Panc1 (cell line): ENCODE measurements around the gene PCDHGA1. TPM values are rescaled to one million over a fixed set of nuclear protein-coding genes. Genes with fewer than 3 reads are reported as not detected.

ENCODE experiments used
- ATAC-seq: fragments of 200-7000 bp; cut with Tn5 transposase; 2 replicates; pipeline ENCODE4 v1.9.1; 2020; ENCODE audit warnings: mild to moderate bottlenecking, moderate library complexity
- BruUV-seq: library from RNA; stranded (reverse); fragments of 400-500 nt; replicated peaks from 2 replicates; lab custom pipeline; 2021; lab: Mats Ljungman, UMichigan
- CTCF ChIA-PET: fragments of 300-600 bp; sonication (Branson Sonifier 250); formaldehyde crosslinking; loops from one replicate; lab custom pipeline; 2022; ENCODE audit warnings: antibody characterized with exemption; lab: Charles Lee
- POLR2A ChIA-PET: fragments of 300-600 bp; sonication (Branson Sonifier 250); formaldehyde crosslinking; loops from one replicate; lab custom pipeline; 2022; ENCODE audit warnings: antibody characterized with exemption; lab: Charles Lee
- DNase-seq: peaks from one replicate; pipeline ENCODE4 v3.0.0-alpha.2; 2010; ENCODE audit warnings: low read depth, low spot score
- H3K27ac ChIP-seq: 2 replicates; pipeline ENCODE4 v1.5.1; 2011; ENCODE audit warnings: mild to moderate bottlenecking, low read length, inconsistent platforms
- H3K27me3 ChIP-seq: fragments of 200-500 bp; sonication (Bioruptor generic); 2 replicates; pipeline ENCODE4 v1.6.0; 2014; ENCODE audit warnings: low read length, inconsistent platforms; ENCODE audit not compliant: control insufficient read depth, insufficient read depth
- H3K36me3 ChIP-seq: fragments of 200-500 bp; sonication (Bioruptor generic); 2 replicates; pipeline ENCODE4 v1.5.1; 2014; ENCODE audit warnings: inconsistent platforms, mild to moderate bottlenecking, low read length, moderate library complexity; ENCODE audit not compliant: control insufficient read depth, insufficient read depth
- H3K4me1 ChIP-seq: 2 replicates; pipeline ENCODE4 v1.5.1; 2011; ENCODE audit warnings: inconsistent platforms, mild to moderate bottlenecking, low read length, moderate library complexity; ENCODE audit not compliant: control insufficient read depth, insufficient read depth
- H3K4me3 ChIP-seq, 2 experiments: 2 replicates each; pipeline ENCODE4 v1.5.1; 2011 to 2012; ENCODE audit warnings: low read depth in 2 of 2, low read length in 2 of 2, mild to moderate bottlenecking in 2 of 2, inconsistent platforms in 1 of 2, moderate library complexity in 1 of 2
- H3K9me3 ChIP-seq: fragments of 200-500 bp; sonication (Bioruptor generic); 2 replicates; pipeline ENCODE4 v1.5.1; 2014; ENCODE audit warnings: low read depth, mild to moderate bottlenecking, inconsistent platforms, low read length, moderate library complexity; ENCODE audit not compliant: control insufficient read depth, insufficient read depth
- POLR2AphosphoS5 ChIP-seq: IDR thresholded peaks from 2 replicates; pipeline ENCODE4 v1.6.1; 2012; ENCODE audit warnings: mild to moderate bottlenecking, low read depth, low read length, moderate library complexity
- SIN3A ChIP-seq: IDR thresholded peaks from 2 replicates; pipeline ENCODE4 v1.6.1; 2012; ENCODE audit warnings: low read depth, mild to moderate bottlenecking, low read length, moderate library complexity, borderline replicate concordance; ENCODE audit not compliant: insufficient read depth
- TCF7L2 ChIP-seq: IDR thresholded peaks from 2 replicates; pipeline ENCODE4 v1.6.1; 2011; ENCODE audit warnings: mild to moderate bottlenecking, low read depth, low read length, inconsistent platforms
- in situ Hi-C: cut with HindIII; loops from 2 replicates; pipeline ENCODE4 v1.10.0; 2016; ENCODE audit warnings: low sequenced_read_pairs, low pct_unique_long_range_greater_than_20kb
- intact Hi-C: fragments of 100-400 bp; cut with micrococcal nuclease; formaldehyde crosslinking; loops from one replicate; pipeline ENCODE4 v1.10.0; 2022; ENCODE audit not compliant: unreplicated experiment
- total RNA-seq: library from RNA; stranded (reverse); gene quantifications from one replicate; pipeline ENCODE4 v1.2.1, GENCODE V29; 2021; ENCODE audit not compliant: unreplicated experiment
- TF ChIP-seq, protein P1 (sequence below): fragments of 450-650 bp; IDR thresholded peaks from 2 replicates; pipeline ENCODE4 v1.5.1; 2017; ENCODE audit warnings: mild to moderate bottlenecking
- TF ChIP-seq, protein P2 (sequence below), 2 experiments: IDR thresholded peaks; 2 replicates each; pipeline ENCODE4 v1.6.1; 2011 to 2012; ENCODE audit warnings: low read depth in 2 of 2, control low read depth in 1 of 2, low read length in 1 of 2, mild to moderate bottlenecking in 1 of 2, moderate library complexity in 1 of 2; ENCODE audit not compliant: insufficient read depth in 1 of 2

The PCDHGA1 gene
- total RNA-seq, 1 experiment from 2014 or later: 0.92 TPM

- H3K36me3 ChIP-seq: no peaks in the 10 kb centered on the region; the same call in 1 of the 2 replicates
- no peak overlapping the region for H3K4me3 ChIP-seq
- intact Hi-C loops: no loop called here
- 0 out of 2 replicates have a peak, but pooled peaks cover 7% of the 10 kb centered on the region for H3K9me3 ChIP-seq
- H3K27ac ChIP-seq: no peak overlapping the region
- no peaks in the 10 kb centered on the region for H3K4me1 ChIP-seq
- ChIA-PET CTCF (no interaction called here), POLR2A (no interaction called here)
- TF ChIP-seq, protein P1, sequence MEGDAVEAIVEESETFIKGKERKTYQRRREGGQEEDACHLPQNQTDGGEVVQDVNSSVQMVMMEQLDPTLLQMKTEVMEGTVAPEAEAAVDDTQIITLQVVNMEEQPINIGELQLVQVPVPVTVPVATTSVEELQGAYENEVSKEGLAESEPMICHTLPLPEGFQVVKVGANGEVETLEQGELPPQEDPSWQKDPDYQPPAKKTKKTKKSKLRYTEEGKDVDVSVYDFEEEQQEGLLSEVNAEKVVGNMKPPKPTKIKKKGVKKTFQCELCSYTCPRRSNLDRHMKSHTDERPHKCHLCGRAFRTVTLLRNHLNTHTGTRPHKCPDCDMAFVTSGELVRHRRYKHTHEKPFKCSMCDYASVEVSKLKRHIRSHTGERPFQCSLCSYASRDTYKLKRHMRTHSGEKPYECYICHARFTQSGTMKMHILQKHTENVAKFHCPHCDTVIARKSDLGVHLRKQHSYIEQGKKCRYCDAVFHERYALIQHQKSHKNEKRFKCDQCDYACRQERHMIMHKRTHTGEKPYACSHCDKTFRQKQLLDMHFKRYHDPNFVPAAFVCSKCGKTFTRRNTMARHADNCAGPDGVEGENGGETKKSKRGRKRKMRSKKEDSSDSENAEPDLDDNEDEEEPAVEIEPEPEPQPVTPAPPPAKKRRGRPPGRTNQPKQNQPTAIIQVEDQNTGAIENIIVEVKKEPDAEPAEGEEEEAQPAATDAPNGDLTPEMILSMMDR: no peak
- TF ChIP-seq, protein P2, sequence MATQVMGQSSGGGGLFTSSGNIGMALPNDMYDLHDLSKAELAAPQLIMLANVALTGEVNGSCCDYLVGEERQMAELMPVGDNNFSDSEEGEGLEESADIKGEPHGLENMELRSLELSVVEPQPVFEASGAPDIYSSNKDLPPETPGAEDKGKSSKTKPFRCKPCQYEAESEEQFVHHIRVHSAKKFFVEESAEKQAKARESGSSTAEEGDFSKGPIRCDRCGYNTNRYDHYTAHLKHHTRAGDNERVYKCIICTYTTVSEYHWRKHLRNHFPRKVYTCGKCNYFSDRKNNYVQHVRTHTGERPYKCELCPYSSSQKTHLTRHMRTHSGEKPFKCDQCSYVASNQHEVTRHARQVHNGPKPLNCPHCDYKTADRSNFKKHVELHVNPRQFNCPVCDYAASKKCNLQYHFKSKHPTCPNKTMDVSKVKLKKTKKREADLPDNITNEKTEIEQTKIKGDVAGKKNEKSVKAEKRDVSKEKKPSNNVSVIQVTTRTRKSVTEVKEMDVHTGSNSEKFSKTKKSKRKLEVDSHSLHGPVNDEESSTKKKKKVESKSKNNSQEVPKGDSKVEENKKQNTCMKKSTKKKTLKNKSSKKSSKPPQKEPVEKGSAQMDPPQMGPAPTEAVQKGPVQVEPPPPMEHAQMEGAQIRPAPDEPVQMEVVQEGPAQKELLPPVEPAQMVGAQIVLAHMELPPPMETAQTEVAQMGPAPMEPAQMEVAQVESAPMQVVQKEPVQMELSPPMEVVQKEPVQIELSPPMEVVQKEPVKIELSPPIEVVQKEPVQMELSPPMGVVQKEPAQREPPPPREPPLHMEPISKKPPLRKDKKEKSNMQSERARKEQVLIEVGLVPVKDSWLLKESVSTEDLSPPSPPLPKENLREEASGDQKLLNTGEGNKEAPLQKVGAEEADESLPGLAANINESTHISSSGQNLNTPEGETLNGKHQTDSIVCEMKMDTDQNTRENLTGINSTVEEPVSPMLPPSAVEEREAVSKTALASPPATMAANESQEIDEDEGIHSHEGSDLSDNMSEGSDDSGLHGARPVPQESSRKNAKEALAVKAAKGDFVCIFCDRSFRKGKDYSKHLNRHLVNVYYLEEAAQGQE (IDR thresholded peaks at IDR 0.05; ENCODE audit: insufficient read depth in 1 of 2, low read depth in 2 of 2, low read length in 1 of 2): no peak
- TF ChIP-seq POLR2AphosphoS5 (no peak), TCF7L2 (no peak), SIN3A (no peak)
- H3K27me3 ChIP-seq: no peaks in the 10 kb centered on the region
- ATAC-seq (no peak), DNase-seq (no peak)
- no TSS peak for BruUV-seq
- in situ Hi-C loops: no loop called here
These were observed 212.7 kb downstream of the PCDHGA1 start for GRCh38 chr5:141543053-141543452.

- in situ Hi-C loops: no loop called here
- Histone ChIP-seq H3K27ac (no peak overlapping the region), H3K4me3 (no peak overlapping the region), H3K4me1 (no peaks in the 10 kb centered on the region), H3K9me3 (peaks cover 17% of the 10 kb centered on the region; the same call in 1 of the 2 replicates), H3K27me3 (no peaks in the 10 kb centered on the region), H3K36me3 (no peaks in the 10 kb centered on the region; the same call in 1 of the 2 replicates)
- ATAC-seq: no peak
- ChIA-PET CTCF (no interaction called here), POLR2A (no interaction called here)
- DNase-seq: no peak
- BruUV-seq: no TSS peak
- TF ChIP-seq SIN3A (no peak), POLR2AphosphoS5 (no peak)
- intact Hi-C loops: no loop called here
These were observed 217.2 kb downstream of the PCDHGA1 start for GRCh38 chr5:141547488-141547887.

- Histone ChIP-seq H3K27ac (no peak overlapping the region), H3K36me3 (no peaks in the 10 kb centered on the region), H3K9me3 (peaks cover 17% of the 10 kb centered on the region; the same call in 1 of the 2 replicates), H3K4me3 (no peak overlapping the region), H3K4me1 (no peaks in the 10 kb centered on the region), H3K27me3 (no peaks in the 10 kb centered on the region)
- ChIA-PET CTCF (no interaction called here), POLR2A (no interaction called here)
- in situ Hi-C loops (no loop called here), intact Hi-C loops (no loop called here)
- no peak for DNase-seq
- no TSS peak for BruUV-seq
- no peak for ATAC-seq
- TF ChIP-seq, protein P2 (IDR thresholded peaks at IDR 0.05; ENCODE audit: insufficient read depth in 1 of 2, low read depth in 2 of 2, low read length in 1 of 2): no peak
These were observed 217.6 kb downstream of the PCDHGA1 start for GRCh38 chr5:141547921-141548320.
